Measurements from ENCODE around the gene PHYKPL.

- TF ChIP-seq CTCF (IDR thresholded peaks at IDR 0.05; ENCODE audit: insufficient read depth, low read length), result no peak
- no peak for TF ChIP-seq POLR2AphosphoS5 (IDR thresholded peaks at IDR 0.05; ENCODE audit: low read depth)
- TF ChIP-seq GABPA (IDR thresholded peaks at IDR 0.05; ENCODE audit: low read depth), result no peak
- TF ChIP-seq SPI1 (IDR thresholded peaks at IDR 0.05; ENCODE audit: borderline replicate concordance, low read depth), result no peak
- no peak for TF ChIP-seq REST (IDR thresholded peaks at IDR 0.05; ENCODE audit: insufficient replicate concordance, low read depth)
These were observed 15.8 kb downstream of the PHYKPL start for GRCh38 chr5:178216779-178217178.
